ENCODE data around the gene FOXF2. TPM values are rescaled to one million over a fixed set of nuclear protein-coding genes. Genes with fewer than 3 reads are reported as not detected.
"Not testable (repeated sequence)": the region's sequence is repeated elsewhere in the genome, so short reads cannot be mapped to it uniquely, and the experiment has no call there.

The FOXF2 gene
- total RNA-seq, 4 donors from 2014 or later = 41.7 to 154 (median 91.9) TPM

DNA sequence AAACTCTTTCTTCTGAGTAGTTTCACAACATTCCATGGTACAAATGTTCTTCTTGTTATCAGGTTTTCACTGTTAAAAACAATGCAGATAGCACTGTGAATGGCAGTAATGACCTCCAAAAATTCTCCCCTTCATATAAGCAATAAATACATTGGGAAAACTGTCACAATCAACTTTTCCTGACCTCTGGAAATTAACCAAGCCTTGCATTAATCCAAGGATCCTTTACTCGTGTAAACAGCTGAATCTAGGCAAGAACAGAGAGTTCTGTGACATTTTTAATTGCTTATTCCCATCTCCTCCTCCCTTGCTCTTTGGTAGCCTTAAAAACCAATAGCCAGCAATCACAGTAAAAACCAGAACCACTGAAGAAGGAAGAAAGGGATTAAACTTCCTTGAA, 39.7 kb upstream of the FOXF2 start:
- H3K27ac ChIP-seq = peak overlapping the region in 3 of 4 donors; percentile 50 to 72 (median 69)
- H3K27me3 ChIP-seq = no peaks in the 10 kb centered on the region
- 8 to 20% methylated on average over 1 of the region's 1 CpG for WGBS, 2 donors (ENCODE audit: low coverage in 1 of 2)
- no peak for ATAC-seq
- no peaks in the 10 kb centered on the region for H3K36me3 ChIP-seq
- H3K4me3 ChIP-seq = no peak overlapping the region
- peaks cover 11 to 46% (median 12%) of the 10 kb centered on the region in 3 donors for H3K4me1 ChIP-seq
- TF ChIP-seq POLR2AphosphoS5 (IDR thresholded peaks at IDR 0.05) (peak; percentile 23), POLR2A (IDR thresholded peaks at IDR 0.05) (no peak)
- H3K9me3 ChIP-seq = peaks cover 0 to 23% (median 0%) of the 10 kb centered on the region in 3 donors

DNA sequence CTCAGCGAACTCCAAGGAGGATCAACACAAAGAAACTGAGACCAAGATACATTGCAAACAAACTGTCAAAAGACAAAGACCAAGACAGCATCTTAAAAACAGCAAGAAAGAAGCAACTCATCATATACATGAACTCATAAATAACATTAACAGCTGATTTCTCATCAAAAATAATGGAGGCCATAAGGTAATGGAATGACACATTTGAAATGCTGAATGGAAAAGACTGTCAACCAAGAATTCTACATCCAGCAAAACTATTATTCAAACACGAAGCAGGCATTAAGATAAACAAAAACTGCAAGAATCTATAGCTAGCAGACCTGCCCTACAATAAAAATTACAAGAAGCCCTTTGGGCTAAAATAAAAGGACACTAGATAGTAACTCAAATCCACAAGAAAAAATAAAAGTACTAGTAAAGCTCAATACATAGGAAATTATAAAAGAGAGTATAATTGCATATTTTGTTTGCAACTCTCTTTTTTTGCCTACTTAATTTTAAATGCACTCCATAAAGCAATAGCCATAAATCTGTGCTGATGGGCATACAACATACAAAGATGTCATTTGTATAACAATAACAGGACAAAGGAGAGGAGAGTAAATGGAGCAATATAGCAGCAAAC, 37.9 kb upstream of the FOXF2 start:
- H3K36me3 ChIP-seq = no peaks in the 10 kb centered on the region
- H3K9me3 ChIP-seq = peaks cover 0 to 22% (median 0%) of the 10 kb centered on the region in 3 donors
- H3K27ac ChIP-seq = no peak overlapping the region
- ATAC-seq = no peak
- no peaks in the 10 kb centered on the region for H3K27me3 ChIP-seq
- 87 to 90% methylated on average over 2 of the region's 2 CpGs for WGBS, 2 donors (ENCODE audit: low coverage in 1 of 2)
- no peak overlapping the region for H3K4me3 ChIP-seq
- TF ChIP-seq POLR2A (IDR thresholded peaks at IDR 0.05) (no peak), EP300 (IDR thresholded peaks at IDR 0.05) (no peak), POLR2AphosphoS5 (IDR thresholded peaks at IDR 0.05) (no peak)
- TF ChIP-seq, protein P1, sequence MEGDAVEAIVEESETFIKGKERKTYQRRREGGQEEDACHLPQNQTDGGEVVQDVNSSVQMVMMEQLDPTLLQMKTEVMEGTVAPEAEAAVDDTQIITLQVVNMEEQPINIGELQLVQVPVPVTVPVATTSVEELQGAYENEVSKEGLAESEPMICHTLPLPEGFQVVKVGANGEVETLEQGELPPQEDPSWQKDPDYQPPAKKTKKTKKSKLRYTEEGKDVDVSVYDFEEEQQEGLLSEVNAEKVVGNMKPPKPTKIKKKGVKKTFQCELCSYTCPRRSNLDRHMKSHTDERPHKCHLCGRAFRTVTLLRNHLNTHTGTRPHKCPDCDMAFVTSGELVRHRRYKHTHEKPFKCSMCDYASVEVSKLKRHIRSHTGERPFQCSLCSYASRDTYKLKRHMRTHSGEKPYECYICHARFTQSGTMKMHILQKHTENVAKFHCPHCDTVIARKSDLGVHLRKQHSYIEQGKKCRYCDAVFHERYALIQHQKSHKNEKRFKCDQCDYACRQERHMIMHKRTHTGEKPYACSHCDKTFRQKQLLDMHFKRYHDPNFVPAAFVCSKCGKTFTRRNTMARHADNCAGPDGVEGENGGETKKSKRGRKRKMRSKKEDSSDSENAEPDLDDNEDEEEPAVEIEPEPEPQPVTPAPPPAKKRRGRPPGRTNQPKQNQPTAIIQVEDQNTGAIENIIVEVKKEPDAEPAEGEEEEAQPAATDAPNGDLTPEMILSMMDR (IDR thresholded peaks at IDR 0.05) = no peak
- H3K4me1 ChIP-seq = peaks cover 9 to 40% (median 11%) of the 10 kb centered on the region in 3 donors

DNA sequence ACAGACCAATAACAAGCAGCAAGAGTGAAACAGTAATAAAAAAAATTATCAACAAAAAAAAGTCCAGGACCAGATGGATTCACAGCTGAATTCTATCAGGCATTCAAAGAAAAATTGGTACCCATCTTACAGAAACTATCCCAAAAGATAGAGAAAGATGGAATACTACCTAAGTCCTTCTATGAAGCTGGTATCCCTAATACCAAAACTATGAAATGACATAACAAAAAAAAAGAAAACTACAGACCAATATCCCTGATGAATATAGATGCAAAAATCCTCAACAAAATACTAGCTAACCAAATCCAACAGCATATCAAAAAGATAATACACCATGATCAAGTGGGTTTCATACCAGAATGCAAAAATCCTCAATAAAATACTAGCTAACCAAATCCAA, 34.3 kb upstream of the FOXF2 start:
- ATAC-seq, H3K4me1 ChIP-seq, H3K36me3 ChIP-seq, H3K27ac ChIP-seq, H3K4me3 ChIP-seq, H3K27me3 ChIP-seq: not testable (repeated sequence)
- H3K9me3 ChIP-seq = peaks cover 0 to 22% (median 0%) of the 10 kb centered on the region in 3 donors

DNA sequence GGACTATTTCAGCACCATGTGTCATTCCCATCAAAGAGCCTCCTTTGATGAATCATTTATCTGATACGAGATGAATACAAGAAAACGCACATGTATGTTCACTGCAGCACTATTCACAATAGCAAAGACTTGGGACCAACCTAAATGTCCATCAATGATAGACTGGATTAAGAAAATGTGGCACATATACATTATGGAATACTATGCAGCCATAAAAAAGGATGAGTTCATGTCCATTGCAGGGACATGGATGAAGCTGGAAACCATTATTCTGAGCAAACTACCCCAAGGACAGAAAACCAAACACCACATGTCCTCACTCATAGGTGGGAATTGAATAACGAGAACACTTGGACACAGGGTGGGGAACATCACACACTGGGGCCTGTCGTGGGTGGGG, 27.7 kb upstream of the FOXF2 start:
- H3K27ac ChIP-seq, ATAC-seq: not testable (repeated sequence)
- WGBS, 2 donors (ENCODE audit: low coverage in 1 of 2) = 94 to 95% methylated on average over 2 of the region's 4 CpGs

DNA sequence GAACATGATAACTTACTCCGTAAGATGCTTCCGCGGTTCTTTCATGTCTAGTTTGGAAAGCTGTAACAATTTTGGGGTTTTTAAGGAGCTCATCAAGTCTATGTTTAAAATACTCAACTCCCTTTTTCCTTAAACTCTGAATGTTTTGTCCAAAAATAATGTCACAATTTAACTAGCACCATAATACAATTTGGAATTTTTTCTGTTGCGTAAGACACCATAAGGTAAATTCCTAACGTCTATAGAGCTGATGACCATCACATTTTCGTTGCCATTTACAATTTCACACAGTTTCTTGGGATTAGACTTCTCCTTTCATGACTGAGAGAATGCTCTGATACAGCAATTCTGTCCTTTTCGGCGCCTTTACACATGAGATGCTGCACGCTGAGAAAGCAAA, 26.7 kb upstream of the FOXF2 start:
- no peaks in the 10 kb centered on the region for H3K27me3 ChIP-seq

More for the DNA sequence above, 27.7 kb upstream of the FOXF2 start:
- H3K4me3 ChIP-seq, H3K27me3 ChIP-seq, H3K36me3 ChIP-seq, H3K9me3 ChIP-seq: not testable (repeated sequence)
- H3K4me1 ChIP-seq = peaks cover 8 to 37% (median 9%) of the 10 kb centered on the region in 3 donors

DNA sequence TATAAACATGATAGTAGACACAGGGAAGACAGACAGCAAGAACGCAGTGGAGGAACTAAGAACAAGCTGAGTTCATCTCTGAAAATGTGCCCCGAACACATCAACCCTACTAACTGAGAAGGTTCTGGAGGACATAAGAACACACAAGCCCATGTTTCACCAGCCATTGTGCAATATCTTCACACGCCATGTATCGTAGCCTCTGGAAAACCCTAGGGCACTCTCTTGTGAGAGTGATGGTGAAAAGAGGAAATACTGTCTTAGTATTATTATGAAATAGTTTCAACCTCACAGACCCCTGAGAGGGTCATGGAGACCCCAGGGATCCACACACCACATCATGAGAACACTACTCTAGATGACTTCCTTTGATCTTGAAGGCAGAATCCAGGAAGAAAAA, 26.1 kb upstream of the FOXF2 start:
- H3K27me3 ChIP-seq = no peaks in the 10 kb centered on the region

More for the DNA sequence above, 26.7 kb upstream of the FOXF2 start:
- no peaks in the 10 kb centered on the region for H3K9me3 ChIP-seq
- no peak for ATAC-seq
- H3K27ac ChIP-seq = no peak overlapping the region
- H3K4me3 ChIP-seq = no peak overlapping the region
- TF ChIP-seq, protein P1 (IDR thresholded peaks at IDR 0.05) = no peak
- no peak for TF ChIP-seq POLR2AphosphoS5 (IDR thresholded peaks at IDR 0.05)
- no peak for TF ChIP-seq POLR2A (IDR thresholded peaks at IDR 0.05)
- no peak for TF ChIP-seq EP300 (IDR thresholded peaks at IDR 0.05)
- peaks cover 8 to 40% (median 9%) of the 10 kb centered on the region in 3 donors for H3K4me1 ChIP-seq
- no peaks in the 10 kb centered on the region for H3K36me3 ChIP-seq
- WGBS, 2 donors (ENCODE audit: low coverage in 1 of 2) = 91 to 93% methylated on average over 8 to 9 of the region's 9 CpGs

More for the DNA sequence above, 26.1 kb upstream of the FOXF2 start:
- TF ChIP-seq, protein P1 (IDR thresholded peaks at IDR 0.05) = no peak
- TF ChIP-seq POLR2A (IDR thresholded peaks at IDR 0.05) = no peak
- no peak for TF ChIP-seq EP300 (IDR thresholded peaks at IDR 0.05)
- TF ChIP-seq POLR2AphosphoS5 (IDR thresholded peaks at IDR 0.05) = no peak
- no peaks in the 10 kb centered on the region for H3K9me3 ChIP-seq
- H3K4me1 ChIP-seq = peaks cover 8 to 40% (median 9%) of the 10 kb centered on the region in 3 donors
- no peaks in the 10 kb centered on the region for H3K36me3 ChIP-seq
- H3K4me3 ChIP-seq = no peak overlapping the region
- H3K27ac ChIP-seq = peak overlapping the region; percentile 61 to 92 (median 82)
- 90 to 100% methylated on average over 2 to 4 of the region's 4 CpGs for WGBS, 2 donors (ENCODE audit: low coverage in 1 of 2)
- peak; percentile 11 for ATAC-seq
